Measurements from ENCODE around the gene KCTD14. TPM values are rescaled to one million over a fixed set of nuclear protein-coding genes. Genes with fewer than 3 reads are reported as not detected.

KCTD14 gene
- total and polyA plus RNA-seq, 2 of the 8 experiments (the other 6 are each of a cell fraction or from before 2014, with no cell fraction given): 21.6 to 24.9 TPM

GRCh38 chr11:78045851-78046485 is 22.9 kb upstream of the KCTD14 start (continued):
- TF ChIP-seq RNF2 (IDR thresholded peaks at IDR 0.05; ENCODE audit: borderline replicate concordance, low read depth, low read length, missing control alignments, poor library complexity, severe bottlenecking): no peak
- TF ChIP-seq POU5F1 (IDR thresholded peaks at IDR 0.05; ENCODE audit: low read depth, low read length): no peak
- peak; percentile 45; the same call in 1 of the 2 replicates for TF ChIP-seq E2F6 (IDR thresholded peaks at IDR 0.05)
- TF ChIP-seq MAFK (IDR thresholded peaks at IDR 0.05; ENCODE audit: low read depth, low read length): no peak
- no peak for TF ChIP-seq BCL11A (IDR thresholded peaks at IDR 0.05; ENCODE audit: low read depth in 2 of 2, low read length in 2 of 2)
- peak; percentile 58 for TF ChIP-seq TAF7 (optimal IDR thresholded peaks at IDR 0.05; ENCODE audit: borderline replicate concordance, low read depth, low read length)
- no peak for TF ChIP-seq BRCA1 (IDR thresholded peaks at IDR 0.05; ENCODE audit: low read depth, low read length)
- no peak for TF ChIP-seq ASH2L (IDR thresholded peaks at IDR 0.05; ENCODE audit: low read length)
- no peak for TF ChIP-seq CHD2 (IDR thresholded peaks at IDR 0.05; ENCODE audit: low read length)
- TF ChIP-seq TCF12 (IDR thresholded peaks at IDR 0.05; ENCODE audit: low read depth, low read length): 0 out of 2 replicates have a peak, but pooled peaks have one; percentile 38
- TF ChIP-seq KDM5A (IDR thresholded peaks at IDR 0.05; ENCODE audit: low read length): no peak
- TF ChIP-seq HDAC6 (IDR thresholded peaks at IDR 0.05; ENCODE audit: low read depth, low read length): no peak
- no peak for TF ChIP-seq KDM4A (IDR thresholded peaks at IDR 0.05; ENCODE audit: low read depth, low read length, severe bottlenecking)
- no peak for TF ChIP-seq ATF2 (IDR thresholded peaks at IDR 0.05; ENCODE audit: low read length)
- no peak for TF ChIP-seq CEBPB (IDR thresholded peaks at IDR 0.05; ENCODE audit: low read depth, low read length)
- TF ChIP-seq GABPA (IDR thresholded peaks at IDR 0.05; ENCODE audit: borderline replicate concordance, insufficient read depth, low read length): peak; percentile 65; the same call in 1 of the 2 replicates
- no peak for TF ChIP-seq SP4 (IDR thresholded peaks at IDR 0.05; ENCODE audit: low read length)
- no peak for TF ChIP-seq SIRT6 (IDR thresholded peaks at IDR 0.05; ENCODE audit: low read length)
- TF ChIP-seq RXRA (IDR thresholded peaks at IDR 0.05; ENCODE audit: insufficient read depth, low read depth, low read length): no peak
- TF ChIP-seq SP1 (IDR thresholded peaks at IDR 0.05; ENCODE audit: low read depth, low read length): no peak
- TF ChIP-seq RFX5 (IDR thresholded peaks at IDR 0.05; ENCODE audit: borderline replicate concordance, low read depth, low read length): no peak
- no peak for TF ChIP-seq EZH2 (IDR thresholded peaks at IDR 0.05; ENCODE audit: low read depth, low read length, severe bottlenecking)
